GM23338 (cell line): ENCODE results near the gene LAPTM5. TPM values are rescaled to one million over a fixed set of nuclear protein-coding genes. Genes with fewer than 3 reads are reported as not detected.

Experiments
- ATAC-seq: fragments of 200-7000 bp; cut with Tn5 transposase; 3 replicates; pipeline ENCODE4 v1.9.1; 2020
- DNase-seq: peaks from one replicate; pipeline ENCODE4 v3.0.0-alpha.2; 2015; ENCODE audit warnings: low spot score
- H2AFZ ChIP-seq: fragments of 200-600 bp; sonication (generic); 2 replicates; pipeline ENCODE4 v1.8.0; 2016; ENCODE audit warnings: antibody characterized with exemption, mild to moderate bottlenecking, moderate library complexity
- H3F3A ChIP-seq: fragments of 200-600 bp; sonication (generic); replicated peaks from 2 replicates; pipeline ENCODE4 v1.8.0; 2017; ENCODE audit warnings: antibody characterized with exemption, mixed run types, low read depth
- H3K27ac ChIP-seq: fragments of 200-600 bp; sonication (generic); 2 replicates; pipeline ENCODE4 v1.6.1; 2016; ENCODE audit warnings: low read depth
- H3K27me3 ChIP-seq: fragments of 200-600 bp; sonication (generic); 2 replicates; pipeline ENCODE4 v1.8.0; 2016; ENCODE audit warnings: mild to moderate bottlenecking, mixed run types, moderate library complexity; ENCODE audit not compliant: insufficient read depth
- H3K36me3 ChIP-seq: fragments of 200-600 bp; sonication (generic); 2 replicates; pipeline ENCODE4 v1.8.0; 2016; ENCODE audit warnings: mild to moderate bottlenecking; ENCODE audit not compliant: insufficient read depth
- H3K4me1 ChIP-seq: fragments of 200-600 bp; sonication (generic); 2 replicates; pipeline ENCODE4 v1.8.0; 2016; ENCODE audit warnings: mild to moderate bottlenecking, moderate library complexity; ENCODE audit not compliant: insufficient read depth
- H3K4me2 ChIP-seq: fragments of 200-600 bp; sonication (generic); 2 replicates; pipeline ENCODE4 v1.7.1; 2017; ENCODE audit warnings: mixed run types
- H3K4me3 ChIP-seq: fragments of 200-600 bp; sonication (generic); 2 replicates; pipeline ENCODE4 v1.6.1; 2016; ENCODE audit warnings: mixed run types
- H3K79me2 ChIP-seq: fragments of 200-600 bp; sonication (generic); replicated peaks from 2 replicates; pipeline ENCODE4 v1.8.0; 2017; ENCODE audit warnings: mild to moderate bottlenecking; ENCODE audit not compliant: insufficient read depth
- H3K9me2 ChIP-seq: fragments of 200-600 bp; sonication (generic); 2 replicates; pipeline ENCODE4 v1.8.0; 2017; ENCODE audit not compliant: insufficient read depth
- H4K20me1 ChIP-seq: fragments of 200-600 bp; sonication (generic); replicated peaks from 2 replicates; pipeline ENCODE4 v1.8.0; 2017; ENCODE audit warnings: mild to moderate bottlenecking; ENCODE audit not compliant: insufficient read depth
- H3K27ac Mint-ChIP-seq: 2 replicates; pipeline ENCODE4 v1.8.0; 2020; ENCODE audit warnings: inconsistent platforms, mild to moderate bottlenecking, moderate library complexity, mixed read lengths
- H3K27me3 Mint-ChIP-seq: 3 replicates; pipeline ENCODE4 v1.8.0; 2022; ENCODE audit warnings: low read depth, mild to moderate bottlenecking, moderate library complexity, mixed read lengths, inconsistent platforms; ENCODE audit not compliant: insufficient read depth, poor library complexity
- H3K36me3 Mint-ChIP-seq: 3 replicates; pipeline ENCODE4 v1.8.0; 2021; ENCODE audit warnings: low read depth, mild to moderate bottlenecking, inconsistent platforms, moderate library complexity, mixed read lengths
- H3K4me1 Mint-ChIP-seq: 3 replicates; pipeline ENCODE4 v1.8.0; 2020; ENCODE audit warnings: mild to moderate bottlenecking, inconsistent platforms, mixed read lengths
- H3K4me3 Mint-ChIP-seq: 3 replicates; pipeline ENCODE4 v1.8.0; 2021; ENCODE audit warnings: moderate library complexity, mild to moderate bottlenecking, inconsistent platforms, mixed read lengths
- H3K9me3 Mint-ChIP-seq: 3 replicates; pipeline ENCODE4 v1.8.0; 2020; ENCODE audit warnings: moderate library complexity, mild to moderate bottlenecking, inconsistent platforms, mixed read lengths
- CREB1 ChIP-seq: fragments of 250-450 bp; sonication (Bioruptor Pico); IDR thresholded peaks from 2 replicates; pipeline ENCODE4 v1.5.0; 2020; ENCODE audit warnings: low read depth, mild to moderate bottlenecking, moderate library complexity
- CTCF ChIP-seq, 2 experiments: fragments of 200-600 bp in 1 of 2; sonication (generic) in 1 of 2; conservative IDR thresholded peaks; 2 replicates each; pipeline versions ENCODE4 v1.5.1 to v1.6.1; 2016 to 2017; ENCODE audit warnings: antibody characterized with exemption in 2 of 2, low read depth in 2 of 2, mild to moderate bottlenecking in 2 of 2, moderate library complexity in 1 of 2
- ETS1 ChIP-seq: IDR thresholded peaks from 2 replicates; pipeline ENCODE4 v1.6.1; 2016; ENCODE audit warnings: antibody characterized with exemption
- EZH2 ChIP-seq: fragments of 200-600 bp; sonication (generic); IDR thresholded peaks from one replicate; pipeline ENCODE4 v1.8.0; 2017; ENCODE audit warnings: antibody characterized with exemption, mild to moderate bottlenecking, low read depth; ENCODE audit not compliant: unreplicated experiment
- EZH2phosphoT487 ChIP-seq: fragments of 200-600 bp; sonication (generic); IDR thresholded peaks from one replicate; pipeline ENCODE4 v1.8.1; 2018; ENCODE audit warnings: antibody characterized with exemption; ENCODE audit not compliant: unreplicated experiment
- JUNB ChIP-seq: IDR thresholded peaks from one replicate; pipeline ENCODE4 v1.6.1; 2016; ENCODE audit warnings: antibody characterized with exemption; ENCODE audit not compliant: unreplicated experiment
- NANOG ChIP-seq: IDR thresholded peaks from 2 replicates; pipeline ENCODE4 v1.6.1; 2016; ENCODE audit warnings: antibody characterized with exemption, borderline replicate concordance
- POLR2AphosphoS5 ChIP-seq: IDR thresholded peaks from 2 replicates; pipeline ENCODE4 v1.6.1; 2016; ENCODE audit warnings: antibody characterized with exemption, low read depth
- REST ChIP-seq: IDR thresholded peaks from one replicate; pipeline ENCODE4 v1.6.1; 2018; ENCODE audit warnings: antibody characterized with exemption; ENCODE audit not compliant: unreplicated experiment
- STAT1 ChIP-seq: IDR thresholded peaks from one replicate; pipeline ENCODE4 v1.6.1; 2016; ENCODE audit warnings: antibody characterized with exemption; ENCODE audit not compliant: unreplicated experiment
- ZNF114 ChIP-seq: fragments of 250-450 bp; sonication (Bioruptor Pico); IDR thresholded peaks from 2 replicates; pipeline ENCODE4 v1.5.0; 2020; ENCODE audit warnings: mild to moderate bottlenecking, moderate library complexity
- ZNF331 ChIP-seq: fragments of 250-450 bp; sonication (Bioruptor Pico); IDR thresholded peaks from 2 replicates; pipeline ENCODE4 v1.5.0; 2020; ENCODE audit warnings: low read depth, mild to moderate bottlenecking, moderate library complexity
- ZNF462 ChIP-seq: fragments of 250-450 bp; sonication (Bioruptor Pico); IDR thresholded peaks from 2 replicates; pipeline ENCODE4 v1.5.0; 2020; ENCODE audit warnings: mild to moderate bottlenecking, moderate library complexity
- polyA plus RNA-seq: library from polyadenylated mRNA; unstranded; fragments of >200 nt; fragmentation: Nextera tagmentation; extraction: Ambion mirVana; gene quantifications from 2 replicates; pipeline ENCODE4 v1.2.1, GENCODE V29; 2016
- total RNA-seq: library from RNA; depleted of rRNA; stranded (reverse); fragments of >200 nt; shearing (Covaris generic); gene quantifications from 2 replicates; pipeline ENCODE4 v1.2.3, GENCODE V29; 2014

The LAPTM5 gene
- total and polyA plus RNA-seq, 2 experiments from 2014 or later, result 0.21 TPM; not detected in 1

- Mint-ChIP-seq H3K4me3 (no peak overlapping the region), H3K27ac (no peak overlapping the region), H3K9me3 (no peaks in the 10 kb centered on the region), H3K27me3 (peaks cover 15% of the 10 kb centered on the region), H3K36me3 (no peaks in the 10 kb centered on the region), H3K4me1 (peaks cover 6% of the 10 kb centered on the region; the same call in 2 of the 3 replicates)
- Histone ChIP-seq H4K20me1 (no peaks in the 10 kb centered on the region), H3K79me2 (no peaks in the 10 kb centered on the region), H3K9me2 (no peaks in the 10 kb centered on the region), H3K36me3 (no peaks in the 10 kb centered on the region), H3K27ac (no peak overlapping the region), H3F3A (0 out of 2 replicates have a peak, but pooled peaks cover 3% of the 10 kb centered on the region), H3K4me3 (no peak overlapping the region), H3K4me2 (no peak overlapping the region), H2AFZ (no peak overlapping the region), H3K4me1 (no peaks in the 10 kb centered on the region), H3K27me3 (no peaks in the 10 kb centered on the region)
- ATAC-seq (no peak), DNase-seq (no peak)
- TF ChIP-seq CREB1 (CRISPR knock-in tag) (no peak), EZH2phosphoT487 (no peak), ZNF114 (CRISPR knock-in tag) (no peak), REST (no peak), ETS1 (no peak), STAT1 (no peak), ZNF462 (CRISPR knock-in tag) (no peak), POLR2AphosphoS5 (no peak), JUNB (no peak), EZH2 (no peak), CTCF (conservative IDR thresholded peaks at IDR 0.05; ENCODE audit: low read depth in 2 of 2) (no peak), NANOG (no peak), ZNF331 (CRISPR knock-in tag) (no peak)
Observed at GRCh38 chr1:30789388-30790255, 32.0 kb upstream of the LAPTM5 start.
